Body of pancreas (tissue), 4 donors: Measurements from ENCODE around the gene RNASEH2A.

Source experiments
- CTCF ChIP-seq, 7 experiments: fragments of 450-650 bp in 4 of 7; fragments of 200-600 bp in 3 of 7; sonication (generic) in 3 of 7; IDR thresholded peaks; one replicate each; pipeline ENCODE4 v1.5.1; 2016 to 2019; ENCODE audit warnings: antibody characterized with exemption in 7 of 7
- POLR2A ChIP-seq, 3 donors: fragments of 450-650 bp; IDR thresholded peaks; one replicate each; pipeline ENCODE4 v1.6.1; 2016; ENCODE audit warnings: antibody characterized with exemption in 3 of 3, mild to moderate bottlenecking in 2 of 3

- TF ChIP-seq POLR2A (IDR thresholded peaks at IDR 0.05) (no peak), CTCF (IDR thresholded peaks at IDR 0.05) (no peak)
These were observed 21.4 kb upstream of the RNASEH2A start for GRCh38 chr19:12784871-12785430.
